GM23248 (cell line): ENCODE data around the gene PORCN.

Source experiments
- EZH2 ChIP-seq: fragments of 200-600 bp; sonication (generic); IDR thresholded peaks from 2 replicates; pipeline ENCODE4 v1.6.1; 2018; ENCODE audit warnings: antibody characterized with exemption, mild to moderate bottlenecking; ENCODE audit not compliant: insufficient read depth, poor library complexity, severe bottlenecking
- EZH2phosphoT487 ChIP-seq: fragments of 200-600 bp; sonication (generic); IDR thresholded peaks from 2 replicates; pipeline ENCODE4 v1.6.1; 2018; ENCODE audit warnings: antibody characterized with exemption, moderate library complexity, mild to moderate bottlenecking, low read depth; ENCODE audit not compliant: insufficient read depth

DNA sequence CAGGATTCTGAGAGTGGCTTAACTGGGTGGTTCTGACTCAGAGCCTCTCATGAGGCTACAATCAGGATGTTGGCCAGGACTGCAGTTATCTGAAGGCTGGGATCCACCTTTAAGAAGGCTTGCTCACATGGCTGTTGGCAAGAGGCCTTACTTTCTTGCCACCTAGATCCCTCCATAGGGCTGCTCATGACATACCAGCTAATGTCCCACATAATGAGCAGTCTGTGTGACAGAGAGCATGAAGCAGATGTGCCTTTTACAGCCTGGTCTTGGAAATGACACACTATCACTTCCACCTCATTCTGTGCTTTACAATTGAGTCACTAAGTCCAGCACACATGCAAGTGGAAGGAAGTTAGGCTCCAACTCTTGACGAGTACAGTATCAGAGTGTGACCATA is 61.2 kb downstream of the PORCN start:
- TF ChIP-seq EZH2 (no peak), EZH2phosphoT487 (no peak)
